ENCODE measurements around the gene B4GALT7.
"Not testable (repeated sequence)": the region's sequence is repeated elsewhere in the genome, so short reads cannot be mapped to it uniquely, and the experiment has no call there.

The B4GALT7 gene, protein sequence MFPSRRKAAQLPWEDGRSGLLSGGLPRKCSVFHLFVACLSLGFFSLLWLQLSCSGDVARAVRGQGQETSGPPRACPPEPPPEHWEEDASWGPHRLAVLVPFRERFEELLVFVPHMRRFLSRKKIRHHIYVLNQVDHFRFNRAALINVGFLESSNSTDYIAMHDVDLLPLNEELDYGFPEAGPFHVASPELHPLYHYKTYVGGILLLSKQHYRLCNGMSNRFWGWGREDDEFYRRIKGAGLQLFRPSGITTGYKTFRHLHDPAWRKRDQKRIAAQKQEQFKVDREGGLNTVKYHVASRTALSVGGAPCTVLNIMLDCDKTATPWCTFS

DNA sequence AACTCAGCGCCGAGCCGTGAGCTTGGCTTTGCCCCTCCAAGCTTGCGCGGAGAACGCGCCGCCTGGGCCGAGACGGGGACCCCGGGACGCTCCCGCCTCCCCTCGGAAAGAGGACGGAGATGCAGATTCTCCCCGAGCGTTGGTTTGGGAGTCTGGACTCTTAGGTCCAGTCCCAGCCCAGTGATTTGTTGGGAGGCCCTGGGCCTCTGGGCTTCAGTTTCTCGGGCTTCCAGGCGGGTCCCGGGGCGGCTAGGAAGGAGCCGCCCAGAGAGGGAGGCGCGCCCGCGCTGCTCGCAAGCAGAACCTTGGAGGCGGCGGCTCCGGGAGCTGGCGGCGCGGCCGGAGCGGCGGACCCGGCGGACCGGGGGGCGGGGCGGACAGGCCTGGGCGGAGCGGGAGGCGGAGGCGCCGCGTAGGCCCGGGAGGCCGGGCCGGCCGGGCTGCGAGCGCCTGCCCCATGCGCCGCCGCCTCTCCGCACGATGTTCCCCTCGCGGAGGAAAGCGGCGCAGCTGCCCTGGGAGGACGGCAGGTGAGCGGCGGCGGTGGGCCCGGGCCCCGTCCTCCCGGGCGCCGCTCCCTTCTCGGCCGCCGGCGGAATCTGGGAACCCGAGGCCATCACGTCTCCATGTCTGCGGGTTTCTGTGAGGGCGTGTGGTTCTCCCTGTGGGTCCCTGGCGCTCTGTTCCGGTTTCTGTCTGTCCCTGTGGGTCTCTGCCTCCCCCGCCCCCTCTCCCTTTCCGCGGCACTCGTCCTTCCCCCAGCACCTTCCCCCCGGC is at the start of gene B4GALT7:
B4GALT7 (plus strand) TSS at position 402 of the 777 bp plus-strand sequence; CDS start at position 481, 79 bp downstream.
- peak; percentile 95 for DNase-seq (ENCODE audit: low read depth)
- Histone ChIP-seq H3K9me3 (ENCODE audit: control insufficient read depth, low read length) (no peaks in the 10 kb centered on the region), H3K4me3 (ENCODE audit: low read length) (peak within 1 kb of the TSS; percentile 87), H3K9ac (ENCODE audit: low read length) (peak within 1 kb of the TSS; percentile 96), H3K27me3 (replicated peaks; ENCODE audit: control insufficient read depth, insufficient read depth, low read length) (no peaks in the 10 kb centered on the region), H3K4me1 (ENCODE audit: control insufficient read depth, insufficient read depth, low read length) (peaks cover 21% of the 10 kb centered on the region), H3K36me3 (ENCODE audit: control insufficient read depth, insufficient read depth, low read length, severe bottlenecking) (peaks cover 20% of the 10 kb centered on the region)

DNA sequence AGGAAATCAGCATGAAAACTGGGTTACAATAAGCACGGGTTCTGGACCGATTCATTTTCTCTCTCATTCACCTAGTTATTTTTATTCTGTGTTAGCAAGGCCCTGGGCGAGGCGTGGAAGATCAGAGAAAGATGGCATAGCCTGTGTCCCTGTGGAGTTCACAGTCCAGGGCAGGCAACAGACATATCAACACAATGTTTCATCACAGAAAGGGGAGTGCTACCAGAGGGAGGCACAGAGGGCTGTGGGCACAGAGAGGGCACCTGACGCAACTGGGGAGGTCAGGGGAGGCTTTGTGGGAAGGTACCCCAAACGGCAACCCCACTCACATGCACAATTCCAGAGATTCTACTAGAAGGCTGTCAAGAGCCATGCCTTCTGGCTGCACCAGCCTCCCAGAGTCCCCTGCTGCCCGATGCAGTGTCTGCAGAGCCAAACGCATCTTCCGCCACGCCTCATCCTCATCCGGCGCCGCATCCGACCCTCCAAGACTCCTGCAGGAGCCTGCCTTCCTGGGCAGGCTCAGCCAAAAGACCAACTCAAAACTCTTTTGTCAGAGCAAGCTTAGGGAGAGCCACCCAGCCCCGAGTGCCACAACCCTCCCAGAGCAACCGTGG is 47.0 kb upstream of the B4GALT7 start:
- Histone ChIP-seq H3K9ac (ENCODE audit: low read length) (peak overlapping the region; percentile 91), H3K4me1 (ENCODE audit: control insufficient read depth, insufficient read depth, low read length) (peaks cover 46% of the 10 kb centered on the region), H3K36me3 (ENCODE audit: control insufficient read depth, insufficient read depth, low read length, severe bottlenecking) (peaks cover 8% of the 10 kb centered on the region), H3K9me3 (ENCODE audit: control insufficient read depth, low read length) (no peaks in the 10 kb centered on the region), H3K27me3 (replicated peaks; ENCODE audit: control insufficient read depth, insufficient read depth, low read length) (no peaks in the 10 kb centered on the region), H3K4me3 (ENCODE audit: low read length) (peak overlapping the region; percentile 90)
- peak; percentile 44 for DNase-seq (ENCODE audit: low read depth)

DNA sequence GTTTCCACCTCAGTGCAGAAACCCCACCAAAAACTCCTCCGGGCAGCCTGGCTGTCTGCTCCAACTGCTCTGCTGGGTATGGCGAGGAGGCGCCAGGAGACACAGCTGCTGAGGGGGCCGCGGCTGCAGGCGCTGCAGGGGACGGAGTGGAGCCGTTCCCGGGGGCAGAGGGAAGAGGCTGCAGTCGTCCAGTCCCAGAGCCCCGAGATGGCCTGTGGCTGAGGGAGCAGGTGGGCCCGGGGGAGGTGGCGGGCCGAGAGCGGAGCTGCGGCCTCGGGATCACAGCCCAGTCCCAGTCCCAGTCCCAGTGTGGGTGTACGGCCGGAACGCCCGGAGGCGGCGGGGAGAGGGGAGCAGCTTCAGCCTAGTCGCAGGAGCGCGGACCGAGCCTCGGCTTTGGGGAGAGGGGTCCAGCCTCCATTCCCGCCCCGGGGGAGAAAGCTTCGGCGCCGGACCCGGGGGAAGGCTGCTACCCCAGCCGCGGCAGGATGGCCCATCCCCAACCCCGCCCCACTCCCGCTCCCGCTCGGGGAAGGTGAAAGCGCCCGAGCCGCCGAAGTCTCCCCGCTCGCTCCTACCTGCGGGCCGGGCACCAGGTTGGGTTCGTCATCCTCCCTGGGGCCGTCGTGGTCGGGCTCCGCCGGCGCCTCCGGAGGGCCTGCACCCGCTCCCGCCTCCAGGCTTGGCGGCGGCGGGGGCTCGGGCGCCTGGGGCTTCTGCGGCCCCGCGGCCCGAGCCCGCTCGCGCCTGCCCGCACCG is 46.1 kb upstream of the B4GALT7 start:
- peaks cover 38% of the 10 kb centered on the region for H3K4me1 ChIP-seq (ENCODE audit: control insufficient read depth, insufficient read depth, low read length)
- H3K9me3 ChIP-seq (ENCODE audit: control insufficient read depth, low read length), result no peaks in the 10 kb centered on the region
- H3K36me3 ChIP-seq (ENCODE audit: control insufficient read depth, insufficient read depth, low read length, severe bottlenecking), result peaks cover 8% of the 10 kb centered on the region
- peak; percentile 53 for DNase-seq (ENCODE audit: low read depth)
- H3K9ac ChIP-seq (ENCODE audit: low read length), result peak overlapping the region; percentile 91
- H3K27me3 ChIP-seq (replicated peaks; ENCODE audit: control insufficient read depth, insufficient read depth, low read length), result no peaks in the 10 kb centered on the region
- peak overlapping the region; percentile 90 for H3K4me3 ChIP-seq (ENCODE audit: low read length)

DNA sequence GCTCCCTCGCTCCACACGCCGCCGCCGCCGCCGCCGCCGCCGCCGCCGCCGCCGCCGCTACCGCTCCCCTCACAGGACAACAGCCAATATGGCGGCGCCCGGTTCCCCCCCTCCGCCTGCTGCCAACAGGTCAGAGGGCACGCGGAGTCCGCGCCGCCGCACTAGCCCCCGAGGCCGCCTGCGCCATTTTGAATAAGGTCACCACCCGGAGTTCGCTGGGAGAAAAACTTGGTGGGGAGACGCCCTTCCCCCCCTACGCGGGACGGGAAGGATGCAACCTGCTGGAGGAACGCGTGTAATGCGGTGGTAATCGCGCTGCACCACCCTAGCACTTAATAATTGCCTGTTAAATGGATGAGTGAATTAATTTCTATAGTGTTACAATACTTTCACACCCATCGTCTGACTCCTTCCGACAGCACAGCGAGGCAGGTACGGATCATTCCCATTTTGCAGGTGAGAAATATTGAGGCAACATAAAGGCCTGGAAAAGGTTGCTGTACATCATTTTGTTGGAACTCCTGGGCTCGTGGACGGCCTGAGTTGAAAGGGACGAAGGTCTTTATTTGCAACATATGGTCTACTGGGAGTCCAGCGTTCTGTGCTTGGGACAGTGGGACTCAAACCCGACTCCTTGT is 45.3 kb upstream of the B4GALT7 start, which contains the start of gene FAM193B:
FAM193B (minus strand) TSS at position 90 of the 638 bp plus-strand sequence. CDS start 105 bp downstream, outside the sequence.
- peaks cover 37% of the 10 kb centered on the region for H3K4me1 ChIP-seq (ENCODE audit: control insufficient read depth, insufficient read depth, low read length)
- peaks cover 8% of the 10 kb centered on the region for H3K36me3 ChIP-seq (ENCODE audit: control insufficient read depth, insufficient read depth, low read length, severe bottlenecking)
- H3K27me3 ChIP-seq (replicated peaks; ENCODE audit: control insufficient read depth, insufficient read depth, low read length), result no peaks in the 10 kb centered on the region
- peak within 1 kb of the TSS; percentile 91 for H3K9ac ChIP-seq (ENCODE audit: low read length)
- peak; percentile 96 for DNase-seq (ENCODE audit: low read depth)
- no peaks in the 10 kb centered on the region for H3K9me3 ChIP-seq (ENCODE audit: control insufficient read depth, low read length)
- H3K4me3 ChIP-seq (ENCODE audit: low read length), result peak within 1 kb of the TSS; percentile 90

DNA sequence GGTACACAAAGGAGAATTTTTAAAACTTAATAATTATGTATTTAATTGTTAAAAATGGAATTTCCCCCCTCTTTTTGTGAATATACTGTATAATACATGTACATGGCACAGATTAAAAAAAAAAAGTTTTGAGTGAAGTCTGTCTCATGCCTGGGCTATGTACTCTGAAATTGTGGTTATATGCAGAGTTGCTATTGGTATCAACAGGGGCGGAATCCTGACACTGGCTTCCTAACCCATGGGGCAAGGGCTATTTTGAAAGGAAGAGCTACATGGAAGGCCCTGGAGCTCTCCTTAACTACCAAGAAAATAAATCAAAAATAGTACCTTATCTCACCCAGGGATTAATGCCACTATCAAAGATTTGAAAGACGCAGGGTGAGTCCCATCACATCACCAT is 44.7 kb upstream of the B4GALT7 start:
- DNase-seq (ENCODE audit: low read depth), result no peak
- Histone ChIP-seq H3K9me3 (ENCODE audit: control insufficient read depth, low read length) (no peaks in the 10 kb centered on the region), H3K36me3 (ENCODE audit: control insufficient read depth, insufficient read depth, low read length, severe bottlenecking) (peaks cover 8% of the 10 kb centered on the region), H3K9ac (ENCODE audit: low read length) (peak overlapping the region; percentile 72), H3K27me3 (replicated peaks; ENCODE audit: control insufficient read depth, insufficient read depth, low read length) (no peaks in the 10 kb centered on the region), H3K4me1 (ENCODE audit: control insufficient read depth, insufficient read depth, low read length) (peaks cover 34% of the 10 kb centered on the region), H3K4me3 (ENCODE audit: low read length) (peak overlapping the region; percentile 85)

DNA sequence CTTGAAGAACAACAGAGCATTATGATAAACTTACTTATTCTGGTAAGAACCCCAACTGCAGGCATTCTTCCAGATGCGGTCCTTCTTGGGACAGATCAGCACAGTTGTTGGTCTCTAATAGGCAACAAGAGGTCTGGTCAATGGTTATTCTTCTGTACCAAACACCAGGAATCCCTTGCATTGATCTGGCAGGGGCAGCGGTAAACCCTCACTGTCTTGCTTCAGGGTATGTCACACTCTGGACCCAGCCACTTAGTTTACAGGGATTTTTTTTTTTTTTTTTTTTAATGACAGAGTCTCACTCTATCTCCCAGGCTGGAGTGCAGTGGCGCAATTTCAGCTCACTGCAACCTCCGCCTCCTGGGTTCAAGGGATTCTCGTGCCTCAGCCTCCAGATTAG is 44.3 kb upstream of the B4GALT7 start:
- Histone ChIP-seq H3K4me3 (ENCODE audit: low read length) (no peak overlapping the region), H3K36me3 (ENCODE audit: control insufficient read depth, insufficient read depth, low read length, severe bottlenecking) (peaks cover 8% of the 10 kb centered on the region), H3K9me3 (ENCODE audit: control insufficient read depth, low read length) (no peaks in the 10 kb centered on the region), H3K4me1 (ENCODE audit: control insufficient read depth, insufficient read depth, low read length) (peaks cover 29% of the 10 kb centered on the region), H3K9ac (ENCODE audit: low read length) (no peak overlapping the region), H3K27me3 (replicated peaks; ENCODE audit: control insufficient read depth, insufficient read depth, low read length) (no peaks in the 10 kb centered on the region)
- DNase-seq (ENCODE audit: low read depth), result no peak

DNA sequence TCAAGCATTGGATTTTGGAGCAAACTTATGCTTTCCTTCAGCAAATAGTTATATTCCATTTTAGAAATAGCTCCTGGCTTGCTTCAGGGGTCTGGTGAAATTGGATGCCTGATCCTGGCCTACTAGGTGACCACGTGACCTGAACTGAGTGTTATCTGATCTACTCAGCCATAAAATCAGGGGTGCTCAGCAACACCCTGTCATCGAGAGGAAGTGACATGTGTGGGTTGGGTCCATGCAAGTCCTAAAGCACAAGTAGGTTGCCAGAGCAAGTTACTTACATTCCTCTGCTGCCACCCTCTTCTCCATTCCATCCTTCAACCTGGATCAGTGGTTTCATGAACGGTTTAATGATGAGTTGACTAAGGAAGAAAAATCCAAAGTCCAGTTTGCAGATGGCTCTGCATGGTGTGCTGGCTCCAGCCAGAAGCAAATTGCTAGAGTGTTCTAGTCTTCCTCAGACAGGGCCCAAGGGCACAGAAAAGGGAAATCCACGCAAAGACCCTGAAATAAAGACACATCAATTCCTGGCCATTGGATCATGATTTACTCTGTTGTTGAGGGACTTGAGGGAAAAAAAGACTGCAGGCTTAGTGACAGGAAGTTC is 42.8 kb upstream of the B4GALT7 start:
- H3K27me3 ChIP-seq (replicated peaks; ENCODE audit: control insufficient read depth, insufficient read depth, low read length), result no peaks in the 10 kb centered on the region
- H3K36me3 ChIP-seq (ENCODE audit: control insufficient read depth, insufficient read depth, low read length, severe bottlenecking), result peaks cover 2% of the 10 kb centered on the region
- no peak for DNase-seq (ENCODE audit: low read depth)

DNA sequence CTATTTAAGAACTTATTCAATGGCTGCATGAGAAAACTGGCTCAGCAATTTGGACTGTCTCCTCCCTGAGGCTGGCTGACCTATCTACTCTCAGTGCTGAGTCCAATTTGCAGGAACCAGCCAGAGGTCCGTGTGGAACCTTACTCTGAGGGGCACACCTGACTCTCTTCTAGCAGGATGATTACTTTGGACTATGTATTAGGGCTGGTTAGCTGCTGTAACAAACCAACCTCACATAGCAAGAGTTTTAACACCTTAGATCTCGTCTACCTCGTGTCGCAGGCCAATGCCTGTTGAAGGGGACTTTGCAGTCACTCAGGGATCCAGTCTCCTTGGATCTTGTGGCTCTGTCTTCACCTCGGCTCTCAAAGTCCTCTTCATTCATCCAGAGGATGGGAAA is 42.1 kb upstream of the B4GALT7 start:
- no peak for DNase-seq (ENCODE audit: low read depth)
- Histone ChIP-seq H3K9me3 (ENCODE audit: control insufficient read depth, low read length) (no peaks in the 10 kb centered on the region), H3K27me3 (replicated peaks; ENCODE audit: control insufficient read depth, insufficient read depth, low read length) (no peaks in the 10 kb centered on the region), H3K4me3 (ENCODE audit: low read length) (no peak overlapping the region), H3K4me1 (ENCODE audit: control insufficient read depth, insufficient read depth, low read length) (peaks cover 14% of the 10 kb centered on the region), H3K36me3 (ENCODE audit: control insufficient read depth, insufficient read depth, low read length, severe bottlenecking) (no peaks in the 10 kb centered on the region), H3K9ac (ENCODE audit: low read length) (no peak overlapping the region)

More for the DNA sequence above, 42.8 kb upstream of the B4GALT7 start:
- H3K4me3 ChIP-seq (ENCODE audit: low read length), result no peak overlapping the region
- H3K4me1 ChIP-seq (ENCODE audit: control insufficient read depth, insufficient read depth, low read length), result peaks cover 20% of the 10 kb centered on the region
- no peaks in the 10 kb centered on the region for H3K9me3 ChIP-seq (ENCODE audit: control insufficient read depth, low read length)
- H3K9ac ChIP-seq (ENCODE audit: low read length), result no peak overlapping the region

DNA sequence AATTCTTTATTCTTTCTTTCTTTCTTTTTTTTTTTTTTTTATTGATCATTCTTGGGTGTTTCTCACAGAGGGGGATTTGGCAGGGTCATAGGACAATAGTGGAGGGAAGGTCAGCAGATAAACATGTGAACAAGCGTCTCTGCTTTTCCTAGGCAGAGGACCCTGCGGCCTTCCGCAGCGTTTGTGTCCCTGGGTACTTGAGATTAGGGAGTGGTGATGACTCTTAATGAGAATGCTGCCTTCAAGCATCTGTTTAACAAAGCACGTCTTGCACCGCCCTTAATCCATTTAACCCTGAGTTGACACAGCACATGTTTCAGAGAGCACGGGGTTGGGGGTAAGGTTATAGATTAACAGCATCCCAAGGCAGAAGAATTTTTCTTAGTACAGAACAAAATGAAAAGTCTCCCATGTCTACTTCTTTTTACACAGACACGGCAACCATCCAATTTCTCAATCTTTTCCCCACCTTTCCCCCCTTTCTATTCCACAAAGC is 40.4 kb upstream of the B4GALT7 start:
- not testable (repeated sequence) for H3K4me3 ChIP-seq (ENCODE audit: low read length); DNase-seq (ENCODE audit: low read depth); H3K4me1 ChIP-seq (ENCODE audit: control insufficient read depth, insufficient read depth, low read length); H3K9me3 ChIP-seq (ENCODE audit: control insufficient read depth, low read length); H3K9ac ChIP-seq (ENCODE audit: low read length); H3K27me3 ChIP-seq (replicated peaks; ENCODE audit: control insufficient read depth, insufficient read depth, low read length); H3K36me3 ChIP-seq (ENCODE audit: control insufficient read depth, insufficient read depth, low read length, severe bottlenecking)

DNA sequence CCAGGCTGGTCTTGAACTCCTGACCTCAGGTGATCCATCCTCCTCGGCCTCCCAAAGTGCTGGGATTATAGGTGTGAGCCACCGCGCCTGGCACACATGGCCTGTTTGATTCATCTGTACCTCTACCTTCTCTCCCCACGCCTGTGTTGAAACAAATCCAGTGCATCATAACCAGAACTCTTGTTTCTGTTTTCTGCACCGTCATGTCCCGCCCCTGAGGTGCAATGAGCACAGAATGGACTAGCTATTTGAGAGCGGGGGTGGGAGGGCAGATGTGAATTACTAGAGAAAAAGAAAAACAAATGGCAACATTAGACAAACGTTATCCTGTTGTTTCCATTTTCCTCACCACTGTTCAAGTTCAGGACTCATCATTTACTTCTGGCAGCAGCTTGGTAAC is 34.9 kb upstream of the B4GALT7 start:
- peaks cover 30% of the 10 kb centered on the region for H3K27me3 ChIP-seq (replicated peaks; ENCODE audit: control insufficient read depth, insufficient read depth, low read length)
- H3K4me3 ChIP-seq (ENCODE audit: low read length), result no peak overlapping the region
- H3K9me3 ChIP-seq (ENCODE audit: control insufficient read depth, low read length), result no peaks in the 10 kb centered on the region
- no peaks in the 10 kb centered on the region for H3K4me1 ChIP-seq (ENCODE audit: control insufficient read depth, insufficient read depth, low read length)
- H3K36me3 ChIP-seq (ENCODE audit: control insufficient read depth, insufficient read depth, low read length, severe bottlenecking), result no peaks in the 10 kb centered on the region
- no peak for DNase-seq (ENCODE audit: low read depth)
- no peak overlapping the region for H3K9ac ChIP-seq (ENCODE audit: low read length)
